ENCODE data around the gene IFI27.

The IFI27 gene

DNA sequence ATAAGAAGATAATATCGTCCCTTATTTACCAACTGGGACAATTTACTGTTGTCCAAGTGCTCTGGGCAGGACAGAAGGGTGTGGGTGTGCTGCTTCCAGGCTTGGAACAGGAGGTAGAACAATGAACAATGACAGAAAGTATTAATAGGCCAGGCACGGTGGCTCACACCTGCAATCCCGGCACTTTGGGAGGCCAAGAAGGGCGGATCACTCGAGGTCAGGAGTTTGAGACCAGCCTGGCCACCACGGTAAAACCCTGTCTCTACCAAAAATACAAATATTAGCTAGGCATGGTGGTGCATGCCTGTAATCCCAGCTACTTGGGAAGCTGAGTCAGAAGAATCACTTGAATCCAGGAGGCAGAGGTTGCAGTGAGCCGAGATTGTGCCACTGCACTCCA is 2.5 kb downstream of the IFI27 start:
- no peak for DNase-seq (ENCODE audit: low read depth)
- TF ChIP-seq, protein P1, sequence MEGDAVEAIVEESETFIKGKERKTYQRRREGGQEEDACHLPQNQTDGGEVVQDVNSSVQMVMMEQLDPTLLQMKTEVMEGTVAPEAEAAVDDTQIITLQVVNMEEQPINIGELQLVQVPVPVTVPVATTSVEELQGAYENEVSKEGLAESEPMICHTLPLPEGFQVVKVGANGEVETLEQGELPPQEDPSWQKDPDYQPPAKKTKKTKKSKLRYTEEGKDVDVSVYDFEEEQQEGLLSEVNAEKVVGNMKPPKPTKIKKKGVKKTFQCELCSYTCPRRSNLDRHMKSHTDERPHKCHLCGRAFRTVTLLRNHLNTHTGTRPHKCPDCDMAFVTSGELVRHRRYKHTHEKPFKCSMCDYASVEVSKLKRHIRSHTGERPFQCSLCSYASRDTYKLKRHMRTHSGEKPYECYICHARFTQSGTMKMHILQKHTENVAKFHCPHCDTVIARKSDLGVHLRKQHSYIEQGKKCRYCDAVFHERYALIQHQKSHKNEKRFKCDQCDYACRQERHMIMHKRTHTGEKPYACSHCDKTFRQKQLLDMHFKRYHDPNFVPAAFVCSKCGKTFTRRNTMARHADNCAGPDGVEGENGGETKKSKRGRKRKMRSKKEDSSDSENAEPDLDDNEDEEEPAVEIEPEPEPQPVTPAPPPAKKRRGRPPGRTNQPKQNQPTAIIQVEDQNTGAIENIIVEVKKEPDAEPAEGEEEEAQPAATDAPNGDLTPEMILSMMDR (IDR thresholded peaks at IDR 0.05; ENCODE audit: low read length, missing control alignments) = no peak
- no peak overlapping the region for H3K4me3 ChIP-seq (replicated peaks; ENCODE audit: low read depth, low read length)

DNA sequence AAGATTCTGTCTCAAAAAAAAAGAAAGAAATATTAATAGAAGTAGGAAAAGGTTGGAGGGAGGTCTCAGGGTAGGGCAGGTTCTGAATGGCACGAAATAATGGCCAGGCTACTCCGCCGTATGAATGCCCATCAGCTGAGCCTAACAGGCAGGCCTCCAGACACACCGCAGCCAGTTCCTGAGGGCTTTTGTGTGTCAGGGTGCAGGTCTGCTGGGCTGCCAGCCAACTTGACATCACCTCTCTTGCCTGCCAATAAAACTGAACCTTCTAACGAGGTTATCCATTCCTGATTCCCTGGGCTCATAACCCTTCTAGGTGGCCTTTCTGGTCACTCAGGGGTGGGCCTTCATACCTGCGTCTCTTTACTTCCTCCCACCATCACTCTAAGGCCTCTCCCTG is 3.0 kb downstream of the IFI27 start:
- DNase-seq (ENCODE audit: low read depth) = peak; percentile 29
- H3K4me3 ChIP-seq (replicated peaks; ENCODE audit: low read depth, low read length) = no peak overlapping the region
- TF ChIP-seq, protein P1 (IDR thresholded peaks at IDR 0.05; ENCODE audit: low read length, missing control alignments) = no peak

- TF ChIP-seq, protein P1 (IDR thresholded peaks at IDR 0.05; ENCODE audit: low read length, missing control alignments) = no peak
- H3K4me3 ChIP-seq (replicated peaks; ENCODE audit: low read depth, low read length) = no peak overlapping the region
- no peak for DNase-seq (ENCODE audit: low read depth)
Measured at GRCh38 chr14:94113908-94114588, 3.5 kb downstream of the IFI27 start.

- no peak for DNase-seq (ENCODE audit: low read depth)
- no peak overlapping the region for H3K4me3 ChIP-seq (replicated peaks; ENCODE audit: low read depth, low read length)
- TF ChIP-seq, protein P1 (IDR thresholded peaks at IDR 0.05; ENCODE audit: low read length, missing control alignments) = no peak
Measured at GRCh38 chr14:94114589-94115057, 4.1 kb downstream of the IFI27 start.

GRCh38 chr14:94115058-94115591 is 4.6 kb downstream of the IFI27 start:
- H3K4me3 ChIP-seq (replicated peaks; ENCODE audit: low read depth, low read length) = no peak overlapping the region
- DNase-seq (ENCODE audit: low read depth) = no peak
- TF ChIP-seq, protein P1 (IDR thresholded peaks at IDR 0.05; ENCODE audit: low read length, missing control alignments) = no peak

DNA sequence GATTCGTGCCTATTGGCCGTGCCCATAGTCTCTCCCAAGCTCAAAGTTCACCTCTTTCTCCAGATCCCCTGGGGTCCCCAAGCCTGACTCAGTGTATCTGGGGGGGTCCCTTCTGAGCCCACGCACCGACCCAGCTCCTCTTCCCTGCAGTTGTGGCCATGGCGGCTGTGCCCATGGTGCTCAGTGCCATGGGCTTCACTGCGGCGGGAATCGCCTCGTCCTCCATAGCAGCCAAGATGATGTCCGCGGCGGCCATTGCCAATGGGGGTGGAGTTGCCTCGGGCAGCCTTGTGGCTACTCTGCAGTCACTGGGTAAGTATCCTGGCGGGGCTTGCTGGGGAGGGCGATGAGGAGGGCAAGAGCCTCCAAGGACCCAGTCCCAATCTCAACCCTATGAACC is 5.1 kb downstream of the IFI27 start:
- TF ChIP-seq, protein P1 (IDR thresholded peaks at IDR 0.05; ENCODE audit: low read length, missing control alignments) = no peak
- no peak overlapping the region for H3K4me3 ChIP-seq (replicated peaks; ENCODE audit: low read depth, low read length)

GRCh38 chr14:94116701-94117100 is 6.2 kb downstream of the IFI27 start:
- TF ChIP-seq, protein P1 (IDR thresholded peaks at IDR 0.05; ENCODE audit: low read length, missing control alignments) = no peak

More for the DNA sequence above, 5.1 kb downstream of the IFI27 start:
- no peak for DNase-seq (ENCODE audit: low read depth)

More at GRCh38 chr14:94116701-94117100, 6.2 kb downstream of the IFI27 start:
- H3K4me3 ChIP-seq (replicated peaks; ENCODE audit: low read depth, low read length) = no peak overlapping the region
- DNase-seq (ENCODE audit: low read depth) = no peak
